IMR-90 (cell line): ENCODE results near the gene SEL1L2. TPM values are rescaled to one million over a fixed set of nuclear protein-coding genes. Genes with fewer than 3 reads are reported as not detected.

Experiments used
- ATAC-seq: fragments of 200-7000 bp; cut with Tn5 transposase; 2 replicates; pipeline ENCODE4 v1.9.1; 2020; ENCODE audit warnings: low read depth, mild to moderate bottlenecking, moderate library complexity
- BruUV-seq: library from RNA; stranded (reverse); fragments of 400-500 nt; replicated peaks from 2 replicates; lab custom pipeline; 2021; lab: Mats Ljungman, UMichigan
- CTCF ChIA-PET: fragments of 300-600 bp; formaldehyde crosslinking; extraction: SDS; loops from one replicate; lab custom pipeline; 2021; ENCODE audit warnings: antibody characterized with exemption; lab: Yijun Ruan, JAX
- POLR2A ChIA-PET: fragments of 300-600 bp; sonication (Branson Sonifier 250); formaldehyde crosslinking; loops from one replicate; lab custom pipeline; 2022; ENCODE audit warnings: antibody characterized with exemption; ENCODE audit not compliant: unreplicated experiment; lab: Charles Lee
- DNase-seq: peaks from one replicate; pipeline ENCODE4 v3.0.0; 2013
- H2AFZ ChIP-seq: replicated peaks from 2 replicates; pipeline ENCODE3; 2013; ENCODE audit warnings: low read length, mild to moderate bottlenecking; ENCODE audit not compliant: poor library complexity
- H2AK5ac ChIP-seq: 2 replicates; pipeline ENCODE4 v1.6.1; 2013; ENCODE audit warnings: low read depth, low read length, inconsistent platforms
- H2AK9ac ChIP-seq: replicated peaks from 2 replicates; pipeline ENCODE3; 2013; ENCODE audit warnings: mild to moderate bottlenecking, low read depth, low read length, moderate library complexity; ENCODE audit not compliant: poor library complexity
- H2BK120ac ChIP-seq: 2 replicates; pipeline ENCODE4 v1.6.1; 2013; ENCODE audit warnings: low read depth, low read length, inconsistent platforms
- H2BK15ac ChIP-seq: 3 replicates; pipeline ENCODE4 v1.6.1; 2013; ENCODE audit warnings: low read depth, low read length, inconsistent platforms
- H2BK20ac ChIP-seq: 2 replicates; pipeline ENCODE4 v1.6.1; 2013; ENCODE audit warnings: low read depth, mild to moderate bottlenecking, inconsistent platforms, low read length, moderate library complexity
- H2BK5ac ChIP-seq: 2 replicates; pipeline ENCODE4 v1.6.1; 2013; ENCODE audit warnings: mild to moderate bottlenecking, low read depth, low read length, inconsistent platforms; ENCODE audit not compliant: poor library complexity, severe bottlenecking
- H3K14ac ChIP-seq: replicated peaks from 2 replicates; pipeline ENCODE4 v1.6.1; 2013; ENCODE audit warnings: low read depth, low read length, inconsistent platforms
- H3K18ac ChIP-seq: 2 replicates; pipeline ENCODE4 v1.6.1; 2013; ENCODE audit warnings: low read depth, low read length, control low read depth
- H3K23ac ChIP-seq: 2 replicates; pipeline ENCODE4 v1.6.1; 2013; ENCODE audit warnings: low read depth, low read length, inconsistent platforms
- H3K27ac ChIP-seq: 2 replicates; pipeline ENCODE4 v1.5.1; 2013; ENCODE audit warnings: mild to moderate bottlenecking, control low read depth, low read length; ENCODE audit not compliant: insufficient read depth
- H3K27me3 ChIP-seq: 2 replicates; pipeline ENCODE4 v1.6.1; 2013; ENCODE audit warnings: low read length; ENCODE audit not compliant: control insufficient read depth, insufficient read depth
- H3K36me3 ChIP-seq: 2 replicates; pipeline ENCODE4 v1.6.1; 2013; ENCODE audit warnings: low read length, mixed read lengths; ENCODE audit not compliant: control insufficient read depth, insufficient read depth
- H3K4ac ChIP-seq: 2 replicates; pipeline ENCODE4 v1.6.1; 2013; ENCODE audit warnings: low read depth, low read length, inconsistent platforms
- H3K4me1 ChIP-seq: 2 replicates; pipeline ENCODE4 v1.6.1; 2013; ENCODE audit warnings: low read length, mixed read lengths; ENCODE audit not compliant: control insufficient read depth, insufficient read depth
- H3K4me2 ChIP-seq: 2 replicates; pipeline ENCODE4 v1.6.1; 2013; ENCODE audit warnings: low read depth, mild to moderate bottlenecking, control low read depth, low read length, moderate library complexity
- H3K4me3 ChIP-seq: 2 replicates; pipeline ENCODE4 v1.5.1; 2013; ENCODE audit warnings: low read depth, mild to moderate bottlenecking, control low read depth, low read length, moderate library complexity; ENCODE audit not compliant: insufficient read depth
- H3K56ac ChIP-seq: 2 replicates; pipeline ENCODE4 v1.6.1; 2013; ENCODE audit warnings: low read length, inconsistent platforms; ENCODE audit not compliant: insufficient read depth; ENCODE audit errors: extremely low read depth
- H3K79me1 ChIP-seq, 2 experiments: 2 replicates each; pipeline ENCODE4 v1.6.1; 2013; ENCODE audit warnings: low read length in 2 of 2, inconsistent platforms in 1 of 2, low read depth in 1 of 2
- H3K9ac ChIP-seq: 2 replicates; pipeline ENCODE4 v1.6.1; 2013; ENCODE audit warnings: low read depth, low read length, control low read depth
- H3K9me1 ChIP-seq: 2 replicates; pipeline ENCODE4 v1.6.1; 2013; ENCODE audit warnings: low read length, inconsistent platforms; ENCODE audit not compliant: insufficient read depth
- H3K9me3 ChIP-seq: 2 replicates; pipeline ENCODE4 v1.6.1; 2013; ENCODE audit warnings: low read length; ENCODE audit not compliant: control insufficient read depth, insufficient read depth
- H4K20me1 ChIP-seq: 2 replicates; pipeline ENCODE4 v1.6.1; 2013; ENCODE audit warnings: low read length, inconsistent platforms; ENCODE audit not compliant: insufficient read depth
- H4K5ac ChIP-seq: 2 replicates; pipeline ENCODE4 v1.6.1; 2013; ENCODE audit warnings: mild to moderate bottlenecking, low read depth, low read length, control low read depth
- H4K8ac ChIP-seq, 2 experiments: 2 replicates each; pipeline ENCODE4 v1.6.1; 2013; ENCODE audit warnings: low read depth in 2 of 2, low read length in 2 of 2, control low read depth in 1 of 2, inconsistent platforms in 1 of 2
- H4K91ac ChIP-seq: 2 replicates; pipeline ENCODE4 v1.6.1; 2013; ENCODE audit warnings: low read depth, low read length, inconsistent platforms; ENCODE audit not compliant: insufficient read depth
- BHLHE40 ChIP-seq: fragments of 150-350 bp; IDR thresholded peaks from 2 replicates; pipeline ENCODE4 v1.6.1; 2016; ENCODE audit warnings: mild to moderate bottlenecking, low read depth, low read length
- CEBPB ChIP-seq: IDR thresholded peaks from 2 replicates; pipeline ENCODE4 v1.6.1; 2012; ENCODE audit warnings: low read depth, low read length, improper control_type of control experiment
- CHD1 ChIP-seq: IDR thresholded peaks from 2 replicates; pipeline ENCODE4 v1.6.1; 2012; ENCODE audit warnings: low read depth, low read length, improper control_type of control experiment
- CTCF ChIP-seq: conservative IDR thresholded peaks from 2 replicates; pipeline ENCODE4 v1.5.1; 2012; ENCODE audit warnings: mild to moderate bottlenecking, low read depth, low read length, improper control_type of control experiment
- ELK1 ChIP-seq: fragments of 150-350 bp; IDR thresholded peaks from 2 replicates; pipeline ENCODE4 v1.6.1; 2016; ENCODE audit warnings: low read depth, mild to moderate bottlenecking, low read length, moderate library complexity, borderline replicate concordance
- FOS ChIP-seq: fragments of 150-350 bp; IDR thresholded peaks from 2 replicates; pipeline ENCODE4 v1.6.1; 2016; ENCODE audit warnings: low read depth, low read length
- MAFK ChIP-seq: IDR thresholded peaks from 2 replicates; pipeline ENCODE4 v1.6.1; 2012; ENCODE audit warnings: low read depth, low read length, improper control_type of control experiment
- MAZ ChIP-seq: IDR thresholded peaks from 2 replicates; pipeline ENCODE4 v1.6.1; 2012; ENCODE audit warnings: low read depth, mild to moderate bottlenecking, low read length, improper control_type of control experiment, moderate library complexity, borderline replicate concordance
- MXI1 ChIP-seq: IDR thresholded peaks from 2 replicates; pipeline ENCODE4 v1.6.1; 2012; ENCODE audit warnings: low read depth, mild to moderate bottlenecking, low read length, moderate library complexity, borderline replicate concordance
- NFE2L2 ChIP-seq: fragments of 150-350 bp; IDR thresholded peaks from 2 replicates; pipeline ENCODE4 v1.6.1; 2016; ENCODE audit warnings: low read depth, mild to moderate bottlenecking, low read length
- POLR2A ChIP-seq: IDR thresholded peaks from 2 replicates; pipeline ENCODE4 v1.6.1; 2012; ENCODE audit warnings: mild to moderate bottlenecking, low read depth, low read length
- RAD21 ChIP-seq: IDR thresholded peaks from 2 replicates; pipeline ENCODE4 v1.6.1; 2012; ENCODE audit warnings: low read length, improper control_type of control experiment
- RCOR1 ChIP-seq: IDR thresholded peaks from 2 replicates; pipeline ENCODE4 v1.6.1; 2012; ENCODE audit warnings: mild to moderate bottlenecking, low read length, improper control_type of control experiment; ENCODE audit not compliant: insufficient replicate concordance
- RFX5 ChIP-seq: IDR thresholded peaks from 2 replicates; pipeline ENCODE4 v1.8.0; 2012; ENCODE audit warnings: low read depth, mild to moderate bottlenecking, low read length, moderate library complexity
- SMC3 ChIP-seq: fragments of 150-350 bp; IDR thresholded peaks from 2 replicates; pipeline ENCODE4 v1.6.1; 2016; ENCODE audit warnings: low read depth, mild to moderate bottlenecking, antibody characterized with exemption, low read length, moderate library complexity
- USF2 ChIP-seq: fragments of 150-350 bp; IDR thresholded peaks from 2 replicates; pipeline ENCODE4 v1.6.1; 2017; ENCODE audit warnings: mild to moderate bottlenecking, antibody characterized with exemption, low read length, low read depth
- WGBS, 2 experiments: methylation state at CpG; one replicate each; pipeline versions ENCODE4 v1.1.5 to v1.1.7; 2013; ENCODE audit warnings: missing lambda C conversion rate in 2 of 2; ENCODE audit not compliant: insufficient read length in 1 of 2; ENCODE audit errors: extremely low coverage in 2 of 2; 5-methylcytosine and 5-hydroxymethylcytosine counted together
- dilution Hi-C: fragments of 300-500 bp; cut with HindIII; formaldehyde crosslinking; loops from one replicate; pipeline ENCODE4 v1.14.3; 2018; ENCODE audit warnings: low sequenced_read_pairs; ENCODE audit not compliant: unreplicated experiment
- in situ Hi-C: fragments of 300-500 bp; cut with MboI; formaldehyde crosslinking; loops from 3 replicates; pipeline ENCODE4 v1.14.3; 2019; ENCODE audit warnings: low sequenced_read_pairs, inconsistent platforms, mixed read lengths
- intact Hi-C: fragments of 100-400 bp; cut with micrococcal nuclease; formaldehyde crosslinking; loops from 2 replicates; pipeline ENCODE4 v1.10.0; 2022
- polyA plus RNA-seq, 3 experiments: library from polyadenylated mRNA; depleted of rRNA; stranded (reverse); fragments of >200 nt; gene quantifications; 2 replicates each; pipeline ENCODE4 v1.2.3, GENCODE V29; 2012; ENCODE audit warnings: low replicate concordance in 1 of 3
- total RNA-seq: library from RNA; depleted of rRNA; stranded (reverse); fragments of >200 nt; gene quantifications from 2 replicates; pipeline ENCODE4 v1.2.3, GENCODE V29; 2012

The SEL1L2 gene
- total and polyA plus RNA-seq, 2 of the 4 experiments (the other 2 are of a cell fraction), result not detected

GRCh38 chr20:13884803-13885202 lies 105.6 kb downstream of the SEL1L2 start:
- no peak overlapping the region for H3K56ac ChIP-seq
- H4K91ac ChIP-seq, result no peak overlapping the region
- H4K5ac ChIP-seq, result no peak overlapping the region
- no peaks in the 10 kb centered on the region for H3K36me3 ChIP-seq
- in situ Hi-C loops, result no loop called here
- intact Hi-C loops, result no loop called here
- no peaks in the 10 kb centered on the region for H4K20me1 ChIP-seq
- no peak overlapping the region for H2AK9ac ChIP-seq
- ATAC-seq (no peak), DNase-seq (no peak)
- no peak overlapping the region for H3K23ac ChIP-seq
- no peak overlapping the region for H2BK120ac ChIP-seq
- 0 out of 2 replicates have a peak, but pooled peaks cover 2% of the 10 kb centered on the region for H3K9me3 ChIP-seq
- no peak overlapping the region for H3K27ac ChIP-seq
- no peak overlapping the region for H4K8ac ChIP-seq
- no peaks in the 10 kb centered on the region for H3K9me1 ChIP-seq
- no peaks in the 10 kb centered on the region for H3K79me1 ChIP-seq
- no peaks in the 10 kb centered on the region for H3K27me3 ChIP-seq
- H2AK5ac ChIP-seq, result no peak overlapping the region
- no peak overlapping the region for H3K14ac ChIP-seq
- H3K4me2 ChIP-seq, result no peak overlapping the region
- TF ChIP-seq MAZ (no peak), MXI1 (no peak), ELK1 (no peak), POLR2A (no peak), CEBPB (no peak), RFX5 (no peak), FOS (no peak), RCOR1 (no peak), BHLHE40 (no peak), NFE2L2 (no peak), SMC3 (no peak), RAD21 (no peak), USF2 (no peak), CHD1 (no peak), MAFK (no peak), CTCF (no peak)
- ChIA-PET POLR2A (no interaction called here), CTCF (no interaction called here)
- H2BK20ac ChIP-seq, result no peak overlapping the region
- BruUV-seq, result no TSS peak
- WGBS, 2 experiments, result no CpG with 5 or more reads among the region's 6 CpGs
- no peak overlapping the region for H3K9ac ChIP-seq
- H3K4ac ChIP-seq, result no peak overlapping the region
- H2BK15ac ChIP-seq, result no peak overlapping the region
- H3K4me3 ChIP-seq, result no peak overlapping the region
- H3K4me1 ChIP-seq, result no peaks in the 10 kb centered on the region
- H3K18ac ChIP-seq, result no peak overlapping the region
- no peak overlapping the region for H2BK5ac ChIP-seq
- dilution Hi-C loops, result no loop called here
- no peak overlapping the region for H2AFZ ChIP-seq
